Cerebellar cortex (tissue), 1 donor: ENCODE data around the gene PIK3R6.

Source experiments
- DNase-seq: peaks from one replicate; pipeline ENCODE4 v3.0.0-alpha.2; 2015; ENCODE audit warnings: low spot score

Gene PIK3R6

DNA sequence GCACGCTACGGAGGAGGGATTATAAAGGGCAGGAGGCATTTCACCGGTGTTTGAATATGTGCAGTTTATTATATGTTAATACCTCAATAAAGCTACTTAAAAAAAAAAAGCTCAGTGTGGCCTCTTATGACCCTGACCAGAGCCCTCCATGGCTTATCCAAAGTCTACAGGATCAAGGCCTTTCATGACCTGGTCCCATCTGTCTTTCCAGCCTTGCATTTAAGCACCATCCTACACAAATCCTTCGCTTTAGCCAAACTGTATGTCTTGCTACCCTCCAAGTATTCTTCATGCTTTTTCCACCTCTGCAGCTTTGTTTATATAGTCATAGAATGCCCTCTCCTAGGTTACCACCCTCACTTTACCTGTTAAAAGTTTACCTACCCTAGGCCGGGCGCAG, 74.8 kb downstream of the PIK3R6 start:
- DNase-seq, result no peak

GRCh38 chr17:8791910-8792270, 75.6 kb downstream of the PIK3R6 start:
- DNase-seq, result no peak

- DNase-seq, result no peak
Observed at GRCh38 chr17:8791248-8791909, 76.1 kb downstream of the PIK3R6 start.

GRCh38 chr17:8789743-8790142, 77.7 kb downstream of the PIK3R6 start:
- DNase-seq, result no peak

DNA sequence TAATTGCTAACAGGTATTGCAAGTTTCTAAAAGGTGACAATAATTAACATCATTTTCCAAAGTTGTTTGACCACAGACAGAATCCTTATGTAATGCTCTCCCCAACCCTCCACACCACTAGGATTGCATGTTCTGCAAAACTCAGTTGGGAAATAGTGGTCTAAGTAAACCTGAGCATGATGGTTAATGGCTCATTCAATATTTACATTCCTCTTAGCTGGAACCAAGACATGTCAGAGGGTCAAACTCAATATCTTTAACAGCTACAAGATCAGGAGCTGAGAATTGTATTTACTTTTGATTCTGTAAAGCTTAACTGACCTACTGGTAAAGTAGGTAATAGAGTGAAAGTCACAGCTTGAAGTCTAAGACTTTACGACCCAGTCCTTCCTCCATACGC, 78.5 kb downstream of the PIK3R6 start:
- DNase-seq, result no peak

DNA sequence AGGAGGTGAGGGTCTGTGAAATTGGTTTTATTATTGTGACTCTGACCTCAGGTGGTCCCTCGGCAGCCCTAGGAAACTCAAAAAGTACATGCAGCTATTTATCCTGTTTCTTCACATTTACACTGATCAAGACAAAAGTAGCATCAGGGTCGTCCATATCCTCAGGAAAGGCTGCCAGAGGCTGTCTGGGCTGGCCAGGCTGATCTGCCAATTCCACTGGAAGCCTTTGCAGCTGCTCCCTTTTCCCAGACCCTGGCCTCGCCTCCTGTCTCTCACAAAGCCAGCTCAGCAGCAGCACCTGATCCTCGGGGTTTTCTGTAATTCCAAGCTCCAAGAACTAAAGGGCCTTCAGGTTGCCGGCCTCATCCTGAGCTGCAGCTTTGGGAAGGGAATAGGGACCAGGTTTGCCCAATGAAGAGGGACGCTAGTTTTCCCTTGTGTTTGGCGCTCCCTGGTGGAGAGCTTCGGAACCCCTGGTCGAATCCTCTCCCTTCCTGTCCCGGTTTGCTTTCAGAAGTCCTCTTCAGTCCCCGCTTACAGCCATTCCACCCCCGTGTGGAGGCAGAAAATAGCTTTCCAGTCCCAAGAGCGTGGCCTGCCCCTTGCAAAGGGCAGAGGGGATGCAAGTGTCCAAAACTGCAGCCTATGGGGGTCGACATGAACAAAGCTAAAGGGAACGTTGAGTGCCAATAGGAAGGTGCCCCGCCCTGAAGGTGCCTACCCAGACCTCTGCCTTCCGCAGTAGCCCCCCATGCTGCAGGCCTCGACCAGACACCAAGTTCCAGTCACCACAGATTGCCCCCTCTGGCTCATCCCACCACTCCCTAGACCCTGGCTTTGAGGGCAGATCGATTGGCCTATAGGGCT, 81.7 kb downstream of the PIK3R6 start:
- peak; percentile 64 for DNase-seq

- DNase-seq, result no peak
Observed at GRCh38 chr17:8782176-8782575, 85.3 kb downstream of the PIK3R6 start.

- DNase-seq, result no peak
Observed at GRCh38 chr17:8781776-8782175, 85.7 kb downstream of the PIK3R6 start.

DNA sequence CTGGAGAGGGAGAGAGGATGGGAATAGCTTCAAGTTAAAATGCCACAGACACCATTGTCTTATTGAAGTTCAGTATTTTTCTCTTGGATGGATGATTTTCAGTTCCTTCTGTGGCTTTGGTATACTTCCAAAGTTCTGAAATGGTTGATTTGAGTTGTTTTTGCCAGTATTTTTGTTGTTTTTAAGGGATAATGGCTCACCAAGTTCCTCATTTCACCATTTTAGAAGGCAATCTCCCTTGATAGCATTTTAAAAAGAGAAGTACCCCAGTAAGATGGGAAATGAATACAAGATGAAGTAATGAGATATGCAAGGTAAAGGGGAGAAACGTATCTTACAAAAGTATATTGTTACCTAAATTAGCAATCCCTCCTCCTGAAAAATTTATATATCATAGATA, 90.6 kb downstream of the PIK3R6 start:
- no peak for DNase-seq

DNA sequence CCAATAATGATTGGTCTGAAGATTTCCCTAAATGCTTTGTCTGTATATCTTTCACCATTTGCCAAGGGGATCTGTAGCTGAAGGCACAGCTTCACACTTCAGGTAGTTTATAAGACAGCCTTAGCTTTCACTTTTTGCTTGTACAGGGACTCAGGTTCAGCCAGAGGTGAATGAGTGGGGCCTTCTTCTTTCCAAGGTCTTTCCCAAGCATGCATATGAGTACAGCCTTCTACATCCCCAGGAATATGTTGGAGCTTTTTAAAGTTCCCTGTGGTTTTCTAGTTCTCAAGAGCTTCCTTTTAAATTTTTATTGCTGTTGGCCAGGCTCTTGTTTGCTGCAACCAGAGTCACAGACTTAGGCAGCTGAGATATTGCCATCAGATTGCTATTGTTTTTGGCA, 91.2 kb downstream of the PIK3R6 start:
- no peak for DNase-seq

- no peak for DNase-seq
Observed at GRCh38 chr17:8766731-8767130, 100.7 kb downstream of the PIK3R6 start.

DNA sequence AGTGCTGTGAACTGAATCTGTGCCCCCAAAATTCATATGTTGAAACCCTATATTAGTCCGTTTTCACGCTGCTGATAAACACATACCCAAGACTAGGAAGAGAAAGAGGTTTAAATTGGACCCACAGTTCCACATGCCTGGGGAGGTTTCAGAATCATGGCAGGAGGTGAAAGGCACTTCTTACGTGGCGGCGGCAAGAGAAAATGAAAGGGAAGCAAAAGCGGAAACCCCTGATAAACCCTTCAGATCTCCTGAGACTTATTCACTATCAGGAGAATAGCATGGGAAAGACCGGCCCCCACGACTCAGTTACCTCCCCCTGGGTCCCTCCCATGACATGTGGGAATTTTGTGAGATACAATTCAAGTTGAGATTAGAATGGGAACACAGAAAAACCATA, 105.5 kb downstream of the PIK3R6 start:
- DNase-seq, result no peak

GRCh38 chr17:8758137-8758596, 109.3 kb downstream of the PIK3R6 start, which contains the start of gene SPDYE4:
Gene SPDYE4, minus strand, starts transcription at chr17:8758546. Its CDS starts 164 bp downstream, at chr17:8758382.
- no peak for DNase-seq

GRCh38 chr17:8757189-8757588, 110.3 kb downstream of the PIK3R6 start:
- no peak for DNase-seq

DNA sequence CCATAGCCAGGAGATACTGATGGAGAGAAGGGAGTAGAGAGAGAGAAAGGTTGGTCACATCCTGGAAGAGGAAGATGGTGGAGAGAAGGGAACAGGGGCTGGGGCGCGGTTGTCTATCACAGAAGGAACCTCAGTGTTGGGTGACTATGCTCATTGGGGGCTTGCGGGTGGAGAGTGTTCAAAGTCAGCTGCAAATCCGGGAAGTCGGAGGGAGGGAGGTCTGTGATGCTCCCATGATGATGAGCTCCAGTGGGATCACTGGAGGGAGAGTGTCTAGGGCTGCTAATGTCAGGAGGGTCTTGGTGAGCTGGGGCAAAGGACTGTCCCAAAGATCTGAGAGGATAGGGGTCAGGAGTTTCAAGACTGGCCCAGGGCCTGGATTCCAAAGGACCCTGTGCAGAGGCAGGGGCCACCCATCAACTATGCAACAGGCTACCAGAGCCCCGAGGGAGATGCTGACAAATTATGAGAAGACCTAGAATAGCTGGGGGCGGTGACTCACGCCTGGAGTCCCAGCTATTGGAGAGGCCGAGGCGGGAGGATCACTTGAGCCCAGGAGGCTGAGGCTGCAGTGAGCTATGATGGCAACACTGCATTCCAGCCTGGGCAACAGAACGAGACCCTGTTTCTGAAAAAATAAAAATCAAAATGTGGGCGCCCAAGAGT, 111.8 kb downstream of the PIK3R6 start:
- DNase-seq, result no peak

DNA sequence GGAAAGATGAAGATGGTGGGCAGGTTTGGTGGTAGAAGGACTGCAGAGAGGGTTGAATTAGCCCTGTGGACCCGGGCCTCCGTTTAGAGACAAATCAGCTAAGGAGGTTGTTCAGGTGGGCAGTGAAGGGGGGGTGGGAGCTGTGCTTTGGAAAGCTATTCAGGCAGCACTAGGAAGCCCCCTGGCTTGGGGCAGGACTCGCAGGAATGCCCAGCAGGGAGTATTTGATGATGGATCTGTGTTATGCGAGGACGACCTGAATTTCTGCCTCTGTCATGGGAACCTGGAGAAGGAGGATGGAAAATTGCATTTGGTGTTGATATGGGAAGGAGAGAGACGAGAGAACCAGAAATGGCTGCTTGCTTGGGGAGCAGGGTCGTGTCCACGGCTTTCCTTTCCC, 112.6 kb downstream of the PIK3R6 start:
- no peak for DNase-seq

DNA sequence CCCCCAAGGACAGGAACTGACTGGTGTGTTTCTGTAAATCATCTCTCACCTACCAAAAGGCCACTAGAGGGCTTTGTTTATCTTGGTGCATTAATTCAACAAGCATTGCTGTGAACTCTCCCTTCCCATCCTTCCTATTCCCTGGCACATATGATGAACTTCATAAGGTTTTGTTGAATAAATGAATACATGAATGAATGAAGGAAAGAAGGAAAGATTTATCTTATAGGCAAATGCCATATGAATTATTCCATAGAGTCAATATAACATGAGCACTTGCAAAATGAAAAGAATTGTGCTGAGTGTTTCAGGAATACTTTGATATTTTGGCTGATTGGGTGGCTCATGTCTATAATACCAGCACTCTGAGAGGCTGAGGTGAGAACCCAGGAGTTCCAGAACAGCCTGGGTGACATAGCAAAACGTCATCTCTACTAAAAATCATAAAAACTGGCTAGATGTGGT, 113.5 kb downstream of the PIK3R6 start:
- peak; percentile 13 for DNase-seq

DNA sequence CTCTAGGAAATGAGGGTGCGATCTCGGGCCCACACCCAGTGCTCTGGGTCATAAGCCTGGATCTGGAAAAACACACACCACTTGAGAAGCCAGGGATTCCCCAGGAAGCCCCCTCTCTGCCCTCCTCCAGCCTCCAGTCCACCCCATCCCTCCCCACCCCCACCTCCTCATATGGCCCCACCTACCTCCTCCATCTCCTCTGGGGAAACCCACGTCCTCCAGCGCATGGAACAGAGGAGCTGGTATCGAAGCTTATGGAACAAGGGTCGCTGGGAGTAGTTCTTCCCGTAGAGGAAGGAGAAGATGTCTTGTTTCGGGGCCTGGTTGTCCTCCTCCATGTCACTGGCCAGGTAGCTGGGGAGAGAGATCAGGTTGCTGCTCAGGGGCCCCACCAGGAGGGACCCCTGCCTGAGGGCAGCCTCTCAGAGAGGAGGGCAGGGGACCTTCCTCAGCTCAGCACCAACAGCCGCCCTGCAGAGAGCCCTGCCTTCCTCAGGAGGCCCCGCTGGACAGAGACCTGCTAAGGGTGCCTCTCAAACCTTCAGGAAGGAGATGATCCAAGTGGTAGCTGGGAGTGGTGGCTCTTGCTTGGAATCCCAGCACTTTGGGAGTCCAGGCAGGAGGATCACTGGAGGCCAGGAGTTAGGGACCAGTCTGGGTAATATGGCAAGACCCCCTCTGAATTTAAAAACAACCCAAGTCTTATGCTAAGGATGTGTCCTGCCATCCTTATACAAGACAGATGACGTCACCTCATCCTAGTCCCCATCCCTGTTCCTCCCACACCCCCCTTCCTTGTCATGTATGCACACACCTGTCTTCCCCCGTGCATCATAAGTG, 114.1 kb downstream of the PIK3R6 start:
- DNase-seq, result no peak
